Upper lobe of left lung (tissue), 6 donors: Measurements from ENCODE around the gene C7orf57. TPM values are rescaled to one million over a fixed set of nuclear protein-coding genes. Genes with fewer than 3 reads are reported as not detected.

Experiments used
- ATAC-seq, 2 donors: fragments of 200-7000 bp; cut with Tn5 transposase; one replicate each; pipeline ENCODE4 v1.9.1; 2022; ENCODE audit warnings: mild to moderate bottlenecking in 2 of 2, moderate library complexity in 2 of 2; ENCODE audit not compliant: low FRiP score in 2 of 2
- DNase-seq, 2 donors: peaks; one replicate each; pipeline ENCODE4 v3.0.0-alpha.2; 2019 to 2020
- H3K27ac ChIP-seq, 4 donors: fragments of 200-600 bp; sonication (generic); one replicate each; pipeline ENCODE4 v1.5.1; 2016 to 2019
- H3K27me3 ChIP-seq, 4 donors: fragments of 200-600 bp; sonication (generic); one replicate each; pipeline ENCODE4 v1.5.1; 2017 to 2019
- H3K36me3 ChIP-seq, 4 donors: fragments of 200-600 bp; sonication (generic); one replicate each; pipeline ENCODE4 v1.5.1; 2016 to 2019
- H3K4me1 ChIP-seq, 4 donors: fragments of 200-600 bp; sonication (generic); one replicate each; pipeline ENCODE4 v1.5.1; 2018 to 2019
- H3K4me3 ChIP-seq, 4 donors: fragments of 200-600 bp; sonication (generic); one replicate each; pipeline ENCODE4 v1.5.1; 2017 to 2019; ENCODE audit warnings: mild to moderate bottlenecking in 2 of 4, moderate library complexity in 1 of 4
- H3K9me3 ChIP-seq, 4 donors: fragments of 200-600 bp; sonication (generic); one replicate each; pipeline ENCODE4 v1.5.1; 2018 to 2019
- CTCF ChIP-seq, 6 experiments: fragments of 450-650 bp in 4 of 6; fragments of 200-600 bp in 2 of 6; sonication (generic) in 2 of 6; IDR thresholded peaks; one replicate each; pipeline ENCODE4 v1.5.1; 2016 to 2019; ENCODE audit warnings: antibody characterized with exemption in 6 of 6
- EP300 ChIP-seq, 4 donors: sonication (generic); formaldehyde crosslinking; IDR thresholded peaks; one replicate each; pipeline ENCODE4 v1.5.1; 2017; ENCODE audit warnings: antibody characterized with exemption in 4 of 4, control low read depth in 2 of 4
- POLR2A ChIP-seq, 4 donors: fragments of 450-650 bp; IDR thresholded peaks; one replicate each; pipeline ENCODE4 v1.5.1; 2016 to 2017; ENCODE audit warnings: antibody characterized with exemption in 4 of 4, mild to moderate bottlenecking in 2 of 4
- POLR2AphosphoS5 ChIP-seq, 2 donors: sonication (generic); formaldehyde crosslinking; IDR thresholded peaks; one replicate each; pipeline ENCODE4 v1.5.1; 2017; ENCODE audit warnings: antibody characterized with exemption in 2 of 2
- WGBS, 2 donors: methylation state at CpG; one replicate each; pipeline ENCODE4 v1.1.5; 2017 to 2018; 5-methylcytosine and 5-hydroxymethylcytosine counted together
- total RNA-seq, 6 donors: library from RNA; depleted of rRNA in 4 of 6; stranded (reverse); fragments of >200 nt in 4 of 6; gene quantifications; one replicate each; pipeline versions ENCODE4 v1.1.0 to v1.2.1, GENCODE V29; 2016 to 2021
- donor health status: DM: no; HTN: no; CAD: no; lungs with moderate emphysema.
- donor health status: DM: no; HTN: yes; CAD: no; lungs with severe emphysema.

C7orf57 gene
- total RNA-seq, 6 donors from 2014 or later = 0.29 to 15.5 (median 1.9) TPM

- peak; percentile 24 to 86 for DNase-seq
Observed at GRCh38 chr7:48035967-48036478, 680 bp downstream of the C7orf57 start.

GRCh38 chr7:48038815-48039506 lies 3.6 kb downstream of the C7orf57 start:
- no peak overlapping the region for H3K4me3 ChIP-seq
- WGBS, 2 donors = 57 to 59% methylated on average over 5 of the region's 5 CpGs
- TF ChIP-seq EP300 (IDR thresholded peaks at IDR 0.05) (no peak), POLR2A (IDR thresholded peaks at IDR 0.05) (no peak), POLR2AphosphoS5 (IDR thresholded peaks at IDR 0.05) (no peak), CTCF (IDR thresholded peaks at IDR 0.05) (no peak)
- H3K27ac ChIP-seq = no peak overlapping the region
- ATAC-seq (no peak), DNase-seq (no peak)
- H3K27me3 ChIP-seq = peaks cover 0 to 11% (median 3%) of the 10 kb centered on the region in 4 donors
- peaks cover 14 to 15% (median 15%) of the 10 kb centered on the region in 4 donors for H3K4me1 ChIP-seq
- H3K9me3 ChIP-seq = no peaks in the 10 kb centered on the region
- no peaks in the 10 kb centered on the region for H3K36me3 ChIP-seq

More at GRCh38 chr7:48035967-48036478, 680 bp downstream of the C7orf57 start:
- Histone ChIP-seq H3K9me3 (no peaks in the 10 kb centered on the region), H3K4me3 (peak overlapping the region; percentile 52 to 62 (median 60)), H3K27ac (no peak overlapping the region), H3K27me3 (peaks cover 0 to 11% (median 3%) of the 10 kb centered on the region in 4 donors), H3K4me1 (peaks cover 14 to 15% (median 15%) of the 10 kb centered on the region in 4 donors), H3K36me3 (no peaks in the 10 kb centered on the region)
- ATAC-seq = peak; percentile 53 to 60
- no peak for TF ChIP-seq CTCF (IDR thresholded peaks at IDR 0.05)
- no peak for TF ChIP-seq POLR2A (IDR thresholded peaks at IDR 0.05)
- WGBS, 2 donors = 3 to 11% methylated on average over 7 to 25 of the region's 42 CpGs

- Histone ChIP-seq H3K36me3 (no peaks in the 10 kb centered on the region), H3K27ac (no peak overlapping the region), H3K9me3 (no peaks in the 10 kb centered on the region), H3K4me3 (no peak overlapping the region), H3K4me1 (peaks cover 2 to 3% (median 2%) of the 10 kb centered on the region in 4 donors), H3K27me3 (peaks cover 0 to 5% (median 1%) of the 10 kb centered on the region in 4 donors)
- TF ChIP-seq EP300 (IDR thresholded peaks at IDR 0.05) (no peak), POLR2AphosphoS5 (IDR thresholded peaks at IDR 0.05) (no peak), POLR2A (IDR thresholded peaks at IDR 0.05) (no peak), CTCF (IDR thresholded peaks at IDR 0.05) (no peak)
- WGBS, 2 donors = 92 to 94% methylated on average over 17 to 18 of the region's 18 CpGs
- no peak for ATAC-seq
- DNase-seq = peak in 1 of 2 donors; percentile 50
Observed at GRCh38 chr7:48040944-48041652, 5.8 kb downstream of the C7orf57 start.

- Histone ChIP-seq H3K27me3 (no peaks in the 10 kb centered on the region), H3K4me3 (no peak overlapping the region), H3K36me3 (no peaks in the 10 kb centered on the region), H3K4me1 (no peaks in the 10 kb centered on the region), H3K27ac (no peak overlapping the region), H3K9me3 (no peaks in the 10 kb centered on the region)
- TF ChIP-seq CTCF (IDR thresholded peaks at IDR 0.05) (no peak), POLR2AphosphoS5 (IDR thresholded peaks at IDR 0.05) (no peak), EP300 (IDR thresholded peaks at IDR 0.05) (no peak), POLR2A (IDR thresholded peaks at IDR 0.05) (no peak)
- no peak for ATAC-seq
- 47 to 61% methylated on average over 3 of the region's 3 CpGs for WGBS, 2 donors
- DNase-seq = no peak
Observed at GRCh38 chr7:48041653-48041970, 6.3 kb downstream of the C7orf57 start.
